GM10847 (cell line): ENCODE data around the gene FAM13A.

Experiments used
- POLR2A ChIP-seq: IDR thresholded peaks from 2 replicates; pipeline ENCODE4 v1.6.1; 2011; ENCODE audit not compliant: insufficient read length; ENCODE audit errors: extremely low read depth

Gene FAM13A

GRCh38 chr4:88949605-88950004, 107.4 kb downstream of the FAM13A start:
- TF ChIP-seq POLR2A = no peak

GRCh38 chr4:88940506-88940905, 116.5 kb downstream of the FAM13A start:
- TF ChIP-seq POLR2A = no peak

GRCh38 chr4:88939697-88940096, 117.3 kb downstream of the FAM13A start:
- TF ChIP-seq POLR2A = no peak

- no peak for TF ChIP-seq POLR2A
Observed at GRCh38 chr4:88938138-88938537, 118.8 kb downstream of the FAM13A start.

GRCh38 chr4:88937081-88937480, 119.9 kb downstream of the FAM13A start:
- TF ChIP-seq POLR2A = no peak

- TF ChIP-seq POLR2A = no peak
Observed at GRCh38 chr4:88933414-88934160, 123.4 kb downstream of the FAM13A start.

- TF ChIP-seq POLR2A = no peak
Observed at GRCh38 chr4:88928852-88929251, 128.1 kb downstream of the FAM13A start.

GRCh38 chr4:88927420-88927819, 129.6 kb downstream of the FAM13A start:
- TF ChIP-seq POLR2A = no peak

GRCh38 chr4:88919056-88919455, 137.9 kb downstream of the FAM13A start:
- no peak for TF ChIP-seq POLR2A

- no peak for TF ChIP-seq POLR2A
Observed at GRCh38 chr4:88911246-88912212, 145.5 kb downstream of the FAM13A start.

GRCh38 chr4:88910101-88910500, 146.9 kb downstream of the FAM13A start:
- TF ChIP-seq POLR2A = no peak

- TF ChIP-seq POLR2A = no peak
Observed at GRCh38 chr4:88908521-88908920, 148.5 kb downstream of the FAM13A start.

- TF ChIP-seq POLR2A = no peak
Observed at GRCh38 chr4:88908003-88908402, 149.0 kb downstream of the FAM13A start.

- no peak for TF ChIP-seq POLR2A
Observed at GRCh38 chr4:88907478-88907877, 149.5 kb downstream of the FAM13A start.

- TF ChIP-seq POLR2A = no peak
Observed at GRCh38 chr4:88900432-88900831, 156.6 kb downstream of the FAM13A start.

GRCh38 chr4:88897752-88898151, 159.2 kb downstream of the FAM13A start:
- no peak for TF ChIP-seq POLR2A
